HepG2 (cell line): ENCODE results near the gene CEP131. TPM values are rescaled to one million over a fixed set of nuclear protein-coding genes. Genes with fewer than 3 reads are reported as not detected.

Source experiments
- ELF3 ChIP-seq: IDR thresholded peaks from 2 replicates; pipeline ENCODE4 v1.6.1; 2016; ENCODE audit warnings: missing genetic modification reagents, missing compliant biosample characterization
- GABPB1 ChIP-seq: IDR thresholded peaks from 2 replicates; pipeline ENCODE4 v1.6.1; 2016; ENCODE audit warnings: mild to moderate bottlenecking, missing genetic modification reagents, moderate library complexity, missing compliant biosample characterization
- HIVEP1 ChIP-seq: sonication (generic); formaldehyde crosslinking; IDR thresholded peaks from 2 replicates; pipeline ENCODE4 v1.4.0; 2020; ENCODE audit warnings: mild to moderate bottlenecking, missing genetic modification reagents
- HNF1B ChIP-seq: sonication (generic); formaldehyde crosslinking; IDR thresholded peaks from 2 replicates; pipeline ENCODE4 v1.5.1; 2020; ENCODE audit warnings: mild to moderate bottlenecking, moderate library complexity, missing genetic modification reagents
- KAT7 ChIP-seq: IDR thresholded peaks from 2 replicates; pipeline ENCODE4 v1.6.1; 2018; ENCODE audit warnings: borderline replicate concordance, missing compliant biosample characterization
- KDM2A ChIP-seq: sonication (generic); formaldehyde crosslinking; IDR thresholded peaks from 2 replicates; pipeline ENCODE4 v1.4.0; 2020; ENCODE audit warnings: low read depth, missing genetic modification reagents, borderline replicate concordance
- MED8 ChIP-seq: sonication (generic); formaldehyde crosslinking; IDR thresholded peaks from 2 replicates; pipeline ENCODE4 v1.8.1; 2023; ENCODE audit warnings: mild to moderate bottlenecking, missing genetic modification reagents; ENCODE audit not compliant: insufficient replicate concordance
- MTA3 ChIP-seq: sonication (generic); formaldehyde crosslinking; IDR thresholded peaks from 2 replicates; pipeline ENCODE4 v1.4.0; 2020; ENCODE audit warnings: missing genetic modification reagents
- NCOA1 ChIP-seq: sonication (generic); formaldehyde crosslinking; IDR thresholded peaks from 2 replicates; pipeline ENCODE4 v1.9.0; 2021; ENCODE audit warnings: missing genetic modification reagents
- NFYB ChIP-seq: sonication (generic); formaldehyde crosslinking; IDR thresholded peaks from 2 replicates; pipeline ENCODE4 v1.4.0; 2020; ENCODE audit warnings: missing genetic modification reagents
- NFYC ChIP-seq: IDR thresholded peaks from 2 replicates; pipeline ENCODE4 v1.6.1; 2016; ENCODE audit warnings: missing genetic modification reagents, missing compliant biosample characterization
- NR2F6 ChIP-seq, 2 experiments: IDR thresholded peaks; 2 replicates each; pipeline ENCODE4 v1.6.1; 2016; ENCODE audit warnings: antibody characterized with exemption in 1 of 2, mild to moderate bottlenecking in 1 of 2
- RAD21 ChIP-seq: fragments of 450-650 bp; formaldehyde crosslinking; IDR thresholded peaks from 2 replicates; pipeline ENCODE4 v1.5.0; 2020; ENCODE audit warnings: mild to moderate bottlenecking
- RARA ChIP-seq: IDR thresholded peaks from 2 replicates; pipeline ENCODE4 v1.6.1; 2016; ENCODE audit warnings: missing genetic modification reagents, missing compliant biosample characterization
- SALL1 ChIP-seq: sonication (generic); formaldehyde crosslinking; IDR thresholded peaks from 2 replicates; pipeline ENCODE4 v1.8.0; 2022; ENCODE audit warnings: mild to moderate bottlenecking, missing genetic modification reagents
- SIN3A ChIP-seq: IDR thresholded peaks from 2 replicates; pipeline ENCODE4 v1.6.1; 2011; ENCODE audit warnings: low read depth, mild to moderate bottlenecking, control low read depth, low read length, borderline replicate concordance
- THRA ChIP-seq: sonication (generic); formaldehyde crosslinking; IDR thresholded peaks from 2 replicates; pipeline ENCODE4 v1.4.0; 2020; ENCODE audit warnings: missing genetic modification reagents, borderline replicate concordance
- ZFP91 ChIP-seq: sonication (generic); formaldehyde crosslinking; IDR thresholded peaks from 2 replicates; pipeline ENCODE4 v1.9.0; 2022; ENCODE audit warnings: missing genetic modification reagents, mild to moderate bottlenecking, borderline replicate concordance
- ZMYM4 ChIP-seq: sonication (generic); formaldehyde crosslinking; IDR thresholded peaks from 2 replicates; pipeline ENCODE4 v1.8.1; 2023; ENCODE audit warnings: mild to moderate bottlenecking, missing genetic modification reagents
- ZNF276 ChIP-seq: sonication (generic); formaldehyde crosslinking; IDR thresholded peaks from 2 replicates; pipeline ENCODE4 v1.4.0; 2020; ENCODE audit warnings: mild to moderate bottlenecking, low read depth, missing genetic modification reagents
- ZNF501 ChIP-seq: sonication (generic); formaldehyde crosslinking; IDR thresholded peaks from 2 replicates; pipeline ENCODE4 v1.5.1; 2020; ENCODE audit warnings: mild to moderate bottlenecking, moderate library complexity, missing genetic modification reagents
- ZNF768 ChIP-seq: sonication (generic); formaldehyde crosslinking; IDR thresholded peaks from 2 replicates; pipeline ENCODE4 v1.4.0; 2020; ENCODE audit warnings: missing genetic modification reagents
- ZNF772 ChIP-seq: sonication (generic); formaldehyde crosslinking; IDR thresholded peaks from 2 replicates; pipeline ENCODE4 v1.5.0; 2020; ENCODE audit warnings: mild to moderate bottlenecking, missing genetic modification reagents
- polyA plus RNA-seq, 8 experiments: library from polyadenylated mRNA; depleted of rRNA in 3 of 8; stranded (reverse) in 7 of 8; unstranded in 1 of 8; fragments of >200 nt; fragmentation: Illumina TruSeq in 4 of 8; extraction: Trizol in 4 of 8; gene quantifications; 2 replicates each; pipeline versions ENCODE4 v1.2.1 to v1.2.3, GENCODE V29; 2011 to 2016; ENCODE audit warnings: low read depth in 4 of 8, missing spikeins in 1 of 8, mixed read lengths in 1 of 8; ENCODE audit not compliant: insufficient read depth in 1 of 8
- total RNA-seq, 5 experiments: library from RNA; depleted of rRNA; stranded (reverse); fragments of >200 nt; fragmentation: Illumina TruSeq; extraction: Trizol; gene quantifications; 2 replicates each; pipeline ENCODE4 v1.2.3, GENCODE V29; 2016; ENCODE audit warnings: low read depth in 1 of 5

CEP131 gene
- total and polyA plus RNA-seq, 2 of the 13 experiments (the other 11 are each of a cell fraction or from before 2014, with no cell fraction given): 5.0 to 16.8 TPM

GRCh38 chr17:81241648-81242420 lies 19.1 kb upstream of the CEP131 start (continued):
- TF ChIP-seq ZNF276 (CRISPR knock-in tag): 0 out of 2 replicates have a peak, but pooled peaks have one; percentile 28
- TF ChIP-seq ELF3 (CRISPR knock-in tag): 0 out of 2 replicates have a peak, but pooled peaks have one; percentile 29
- TF ChIP-seq HIVEP1 (CRISPR knock-in tag): 0 out of 2 replicates have a peak, but pooled peaks have one; percentile 3
- 0 out of 2 replicates have a peak, but pooled peaks have one; percentile 46 for TF ChIP-seq ZNF501 (CRISPR knock-in tag)
- TF ChIP-seq ZFP91 (CRISPR knock-in tag): peak; percentile 60; the same call in 1 of the 2 replicates
- TF ChIP-seq ZNF768: peak; percentile 49; the same call in 1 of the 2 replicates
- TF ChIP-seq ZMYM4 (CRISPR knock-in tag): 0 out of 2 replicates have a peak, but pooled peaks have one; percentile 20
- TF ChIP-seq ZNF772 (CRISPR knock-in tag): peak; percentile 71; the same call in 1 of the 2 replicates
- TF ChIP-seq RARA: peak; percentile 28; the same call in 1 of the 2 replicates
- no peak for TF ChIP-seq MED8 (CRISPR knock-in tag)
- TF ChIP-seq NFYB (CRISPR knock-in tag): 0 out of 2 replicates have a peak, but pooled peaks have one; percentile 7
- peak; percentile 6; the same call in 1 of the 2 replicates for TF ChIP-seq NR2F6 (IDR thresholded peaks at IDR 0.05)
- peak; percentile 50; the same call in 1 of the 2 replicates for TF ChIP-seq NR2F6 (CRISPR knock-in tag; IDR thresholded peaks at IDR 0.05)
- TF ChIP-seq NCOA1: 0 out of 2 replicates have a peak, but pooled peaks have one; percentile 12
- TF ChIP-seq SIN3A: 0 out of 2 replicates have a peak, but pooled peaks have one; percentile 37
- no peak for TF ChIP-seq KAT7 (CRISPR knock-in tag)
- TF ChIP-seq KDM2A (CRISPR knock-in tag): peak; percentile 66; the same call in 1 of the 2 replicates
- peak; percentile 56; the same call in 1 of the 2 replicates for TF ChIP-seq THRA (CRISPR knock-in tag)
- peak; percentile 15; the same call in 1 of the 2 replicates for TF ChIP-seq NFYC (CRISPR knock-in tag)
- peak; percentile 52 for TF ChIP-seq SALL1
- peak; percentile 61; the same call in 1 of the 2 replicates for TF ChIP-seq HNF1B (CRISPR knock-in tag)
- TF ChIP-seq MTA3 (CRISPR knock-in tag): no peak
- TF ChIP-seq GABPB1: peak; percentile 60; the same call in 1 of the 2 replicates
- peak; percentile 89 for TF ChIP-seq RAD21
